ENCODE data around the gene ZNF280D.

Gene ZNF280D

GRCh38 chr15:56775641-56776040, 42.3 kb upstream of the ZNF280D start:
- DNase-seq (ENCODE audit: low spot score) = no peak

GRCh38 chr15:56774356-56774755, 41.0 kb upstream of the ZNF280D start:
- no peak for TF ChIP-seq CTCF (IDR thresholded peaks at IDR 0.05; ENCODE audit: extremely low read depth, missing control alignments)
- DNase-seq (ENCODE audit: low spot score) = no peak

More at GRCh38 chr15:56775641-56776040, 42.3 kb upstream of the ZNF280D start:
- TF ChIP-seq CTCF (IDR thresholded peaks at IDR 0.05; ENCODE audit: extremely low read depth, missing control alignments) = no peak

GRCh38 chr15:56772868-56773639, 39.7 kb upstream of the ZNF280D start:
- no peak for DNase-seq (ENCODE audit: low spot score)
- TF ChIP-seq CTCF (IDR thresholded peaks at IDR 0.05; ENCODE audit: extremely low read depth, missing control alignments) = no peak

- no peak for TF ChIP-seq CTCF (IDR thresholded peaks at IDR 0.05; ENCODE audit: extremely low read depth, missing control alignments)
- DNase-seq (ENCODE audit: low spot score) = no peak
Measured at GRCh38 chr15:56770173-56770572, 36.9 kb upstream of the ZNF280D start.

DNA sequence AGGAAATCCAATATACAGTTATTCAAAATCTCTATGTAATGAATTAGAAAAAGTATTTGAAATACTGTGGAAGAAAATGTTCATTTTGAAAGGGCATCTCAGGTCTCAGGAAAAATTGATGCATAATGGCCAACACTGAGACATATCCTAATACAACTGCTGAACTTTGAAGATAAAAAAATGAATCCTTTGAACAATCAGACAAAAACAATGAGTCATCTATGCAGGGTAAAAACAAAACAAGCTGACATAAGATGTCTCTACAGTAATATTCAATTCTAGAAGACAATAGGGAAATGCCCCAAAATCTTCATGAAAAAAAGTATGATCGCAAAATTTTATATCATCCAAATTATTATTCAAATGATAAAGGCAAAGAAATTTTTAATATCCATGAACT, 34.0 kb upstream of the ZNF280D start:
- no peak for TF ChIP-seq CTCF (IDR thresholded peaks at IDR 0.05; ENCODE audit: extremely low read depth, missing control alignments)
- DNase-seq (ENCODE audit: low spot score) = no peak

GRCh38 chr15:56765251-56765650, 31.9 kb upstream of the ZNF280D start:
- TF ChIP-seq CTCF (IDR thresholded peaks at IDR 0.05; ENCODE audit: extremely low read depth, missing control alignments) = no peak
- DNase-seq (ENCODE audit: low spot score) = no peak

DNA sequence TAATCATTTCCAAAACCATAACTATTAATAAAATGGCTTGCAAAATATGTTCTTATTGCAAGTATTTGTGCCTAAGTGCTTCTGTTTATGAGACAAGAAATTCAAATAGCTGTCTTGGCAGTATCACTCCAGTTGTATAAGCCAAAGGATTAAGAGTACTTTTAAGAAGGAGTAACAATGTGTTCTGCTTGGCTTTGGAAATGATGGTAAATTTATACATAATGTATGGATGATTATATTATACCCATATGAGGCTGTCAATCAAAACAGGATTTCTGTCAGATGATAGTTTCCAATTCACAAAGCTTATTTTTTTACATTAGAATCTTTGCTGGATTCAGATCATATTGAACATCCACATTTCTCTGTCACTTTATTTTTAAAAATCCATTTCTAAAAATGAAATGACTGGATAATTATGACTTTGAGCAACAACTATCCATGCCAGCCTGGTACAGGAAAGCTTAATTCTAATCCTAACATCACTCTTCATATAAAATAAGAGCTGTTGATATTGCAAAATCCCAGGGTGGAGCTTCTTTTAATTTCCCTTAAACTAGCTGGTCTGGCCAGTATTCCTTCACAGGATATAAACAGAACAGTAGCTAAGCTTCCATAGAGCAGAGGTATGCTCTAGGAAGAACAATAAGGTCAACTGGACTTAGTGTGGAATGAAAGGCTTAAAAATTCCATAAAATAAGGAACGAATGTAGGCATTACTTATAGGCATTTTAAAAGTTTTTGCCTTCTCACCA, 30.0 kb upstream of the ZNF280D start:
- DNase-seq (ENCODE audit: low spot score) = no peak
- TF ChIP-seq CTCF (IDR thresholded peaks at IDR 0.05; ENCODE audit: extremely low read depth, missing control alignments) = no peak
